ENCODE results near the gene SREBF1. TPM values are rescaled to one million over a fixed set of nuclear protein-coding genes. Genes with fewer than 3 reads are reported as not detected.

Gene SREBF1
- total and polyA plus RNA-seq, 2 of the 4 experiments (the other 2 are of a cell fraction): 3.4 to 20.4 TPM

DNA sequence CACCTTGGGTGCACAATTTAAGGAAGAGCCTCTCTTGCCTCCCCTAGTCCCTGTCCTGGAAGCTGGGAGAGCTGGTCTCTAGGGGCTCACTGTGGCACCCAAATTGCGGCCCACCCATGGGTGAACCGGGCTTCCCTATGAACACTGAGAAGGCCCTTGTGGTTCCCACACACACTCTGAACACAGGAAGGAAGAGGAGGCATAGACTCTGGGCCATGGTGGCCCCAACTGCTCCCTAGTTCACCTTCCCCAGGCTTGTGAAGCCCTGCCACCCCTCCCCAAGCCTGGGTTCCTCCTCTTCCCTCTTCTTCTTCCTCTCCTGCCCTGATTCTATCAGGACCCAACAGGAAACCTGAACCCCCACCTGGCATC is 10.5 kb downstream of the SREBF1 start:
- no peak overlapping the region for H3K27ac ChIP-seq (ENCODE audit: insufficient read depth, low read length)
- no peak overlapping the region for H3K18ac ChIP-seq (ENCODE audit: low read depth, low read length)
- ATAC-seq (ENCODE audit: low read depth) (no peak), DNase-seq (no peak)
- no peak overlapping the region for H3K4me3 ChIP-seq (ENCODE audit: insufficient read depth, low read depth, low read length)
- no peak overlapping the region for H2AFZ ChIP-seq (replicated peaks; ENCODE audit: low read length, poor library complexity)
- no peak overlapping the region for H4K8ac ChIP-seq (ENCODE audit: low read depth in 2 of 2, low read length in 2 of 2)
- no peak overlapping the region for H2BK15ac ChIP-seq (ENCODE audit: low read depth, low read length)
- H4K20me1 ChIP-seq (ENCODE audit: insufficient read depth, low read length): peaks cover 83% of the 10 kb centered on the region
- no peak overlapping the region for H2AK5ac ChIP-seq (ENCODE audit: low read depth, low read length)
- peaks cover 5% of the 10 kb centered on the region; the same call in 1 of the 2 replicates for H3K36me3 ChIP-seq (ENCODE audit: control insufficient read depth, insufficient read depth, low read length)
- no peak overlapping the region for H2BK20ac ChIP-seq (ENCODE audit: low read depth, low read length)
- no peaks in the 10 kb centered on the region for H3K27me3 ChIP-seq (ENCODE audit: control insufficient read depth, insufficient read depth, low read length)
- H3K14ac ChIP-seq (replicated peaks; ENCODE audit: low read depth, low read length): no peak overlapping the region
- no peak overlapping the region for H4K91ac ChIP-seq (ENCODE audit: insufficient read depth, low read depth, low read length)
- no peak overlapping the region for H3K23ac ChIP-seq (ENCODE audit: low read depth, low read length)
- H3K4ac ChIP-seq (ENCODE audit: low read depth, low read length): no peak overlapping the region
- no CpG with 5 or more reads among the region's 2 CpGs for WGBS, 2 experiments (ENCODE audit: extremely low coverage in 2 of 2, insufficient read length in 1 of 2)
- in situ Hi-C loops (cut with MboI; ENCODE audit: low sequenced_read_pairs): no loop called here
- no peak overlapping the region for H2AK9ac ChIP-seq (replicated peaks; ENCODE audit: low read depth, low read length, poor library complexity)
- peaks cover 34 to 94% of the 10 kb centered on the region in 2 experiments for H3K79me1 ChIP-seq (ENCODE audit: low read depth in 1 of 2, low read length in 2 of 2)
- H3K9me3 ChIP-seq (ENCODE audit: control insufficient read depth, insufficient read depth, low read length): no peaks in the 10 kb centered on the region
- peaks cover 34% of the 10 kb centered on the region for H3K9me1 ChIP-seq (ENCODE audit: insufficient read depth, low read length)
- no peak overlapping the region for H3K9ac ChIP-seq (ENCODE audit: low read depth, low read length)
- no peak overlapping the region for H2BK120ac ChIP-seq (ENCODE audit: low read depth, low read length)
- no peak overlapping the region for H3K4me2 ChIP-seq (ENCODE audit: low read depth, low read length)
- dilution Hi-C loops (cut with HindIII; ENCODE audit: low sequenced_read_pairs, unreplicated experiment): no loop called here
- BruUV-seq (replicated peaks): no TSS peak
- TF ChIP-seq, protein P1, sequence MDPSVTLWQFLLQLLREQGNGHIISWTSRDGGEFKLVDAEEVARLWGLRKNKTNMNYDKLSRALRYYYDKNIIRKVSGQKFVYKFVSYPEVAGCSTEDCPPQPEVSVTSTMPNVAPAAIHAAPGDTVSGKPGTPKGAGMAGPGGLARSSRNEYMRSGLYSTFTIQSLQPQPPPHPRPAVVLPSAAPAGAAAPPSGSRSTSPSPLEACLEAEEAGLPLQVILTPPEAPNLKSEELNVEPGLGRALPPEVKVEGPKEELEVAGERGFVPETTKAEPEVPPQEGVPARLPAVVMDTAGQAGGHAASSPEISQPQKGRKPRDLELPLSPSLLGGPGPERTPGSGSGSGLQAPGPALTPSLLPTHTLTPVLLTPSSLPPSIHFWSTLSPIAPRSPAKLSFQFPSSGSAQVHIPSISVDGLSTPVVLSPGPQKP (IDR thresholded peaks at IDR 0.05; ENCODE audit: borderline replicate concordance, low read depth, low read length): no peak
- TF ChIP-seq SMC3 (IDR thresholded peaks at IDR 0.05; ENCODE audit: low read depth, low read length): no peak
- peaks cover 36% of the 10 kb centered on the region for H3K4me1 ChIP-seq (ENCODE audit: control insufficient read depth, insufficient read depth, low read length)
- no peak overlapping the region for H3K56ac ChIP-seq (ENCODE audit: extremely low read depth, insufficient read depth, low read length)
- H2BK5ac ChIP-seq (ENCODE audit: low read depth, low read length, poor library complexity, severe bottlenecking): no peak overlapping the region
- intact Hi-C loops (cut with micrococcal nuclease): no loop called here
- ChIA-PET POLR2A (ENCODE audit: unreplicated experiment) (interaction anchor here (0.8 kb wide), 1 partner anchor 10 kb away, joined by 3 read pairs; no protein-coding TSS in a partner anchor), CTCF (no interaction called here)
- no peak overlapping the region for H4K5ac ChIP-seq (ENCODE audit: low read depth, low read length)

Data from IMR-90 (cell line).